Measurements from ENCODE around the gene ZNF662. TPM values are rescaled to one million over a fixed set of nuclear protein-coding genes. Genes with fewer than 3 reads are reported as not detected.

The ZNF662 gene
- polyA plus RNA-seq, 1 donor, result 23.4 TPM

DNA sequence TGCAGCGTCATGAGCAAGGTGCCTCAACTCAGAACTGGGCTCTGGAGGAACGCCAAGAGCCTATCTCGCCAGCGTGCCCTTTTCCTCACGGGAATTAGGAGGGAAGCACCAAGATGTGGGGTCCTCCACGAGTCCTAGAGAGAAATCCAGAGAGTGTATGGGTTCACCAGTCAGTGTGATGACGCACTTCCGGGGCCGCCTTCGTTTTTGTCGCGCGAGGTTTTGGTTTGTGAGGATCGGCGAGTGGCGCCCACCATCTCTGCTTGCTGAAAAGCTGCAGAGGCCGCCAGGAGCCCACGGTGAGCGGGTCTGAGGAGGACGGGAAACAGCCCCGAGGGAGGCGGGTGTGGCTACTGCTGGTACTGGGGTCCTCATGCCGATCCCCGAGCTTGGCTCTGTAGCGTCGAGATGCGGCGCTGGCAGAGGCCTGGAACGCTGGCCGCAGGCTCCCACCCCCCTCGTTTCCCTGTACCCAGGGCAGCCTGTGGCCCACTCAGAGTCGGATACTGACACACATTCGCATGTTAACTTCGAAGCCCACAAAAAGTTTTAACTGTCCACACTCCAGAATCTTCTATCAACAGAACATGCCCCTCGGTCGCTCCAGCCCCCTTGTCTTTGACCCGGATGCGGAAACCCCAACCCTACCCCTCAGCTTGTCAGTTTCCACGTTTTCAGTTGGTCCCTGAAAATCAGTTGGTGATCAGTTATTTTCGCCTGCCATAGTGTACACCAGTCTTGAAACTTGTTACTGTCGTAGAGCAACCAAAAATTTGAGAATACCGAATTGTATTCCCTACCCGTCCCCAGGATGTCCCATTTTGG is 30.4 kb downstream of the ZNF662 start:
- WGBS (ENCODE audit: insufficient coverage, low lambda C conversion rate), result 37% methylated on average over 6 of the region's 43 CpGs
- peaks cover 5% of the 10 kb centered on the region for H3K9me3 ChIP-seq (ENCODE audit: control insufficient read depth, low read depth, low read length)
- H3K27me3 ChIP-seq (ENCODE audit: control insufficient read depth, insufficient read depth, low read length), result no peaks in the 10 kb centered on the region
- peak; percentile 15 to 73 for DNase-seq
- no peak overlapping the region for H3K27ac ChIP-seq (ENCODE audit: low read length)
- peak overlapping the region; percentile 57 for H3K4me3 ChIP-seq (ENCODE audit: low read length)
- H3K4me1 ChIP-seq (ENCODE audit: control insufficient read depth, insufficient read depth, low read length), result no peaks in the 10 kb centered on the region
- H3K36me3 ChIP-seq (ENCODE audit: control insufficient read depth, insufficient read depth, low read length), result peaks cover 2% of the 10 kb centered on the region

DNA sequence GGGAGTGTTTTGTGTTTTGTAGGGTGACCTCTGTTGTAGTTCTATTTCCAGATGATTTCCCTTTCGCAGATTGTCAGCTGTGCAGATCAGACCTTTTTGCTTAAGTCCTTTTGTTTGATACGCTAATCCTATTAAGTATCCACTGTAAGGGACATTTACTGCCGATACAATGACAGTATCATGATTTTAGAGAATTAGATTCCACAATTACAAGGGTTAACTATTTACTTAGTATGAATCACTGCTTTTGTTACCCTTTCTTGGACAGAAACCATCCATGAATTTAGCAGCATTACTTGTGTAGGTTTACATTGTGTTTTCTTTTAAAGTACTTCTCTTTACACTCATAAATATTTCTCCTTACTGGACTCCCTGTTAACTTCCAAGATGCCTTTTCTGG is 31.4 kb downstream of the ZNF662 start:
- Histone ChIP-seq H3K36me3 (ENCODE audit: control insufficient read depth, insufficient read depth, low read length) (peaks cover 6% of the 10 kb centered on the region), H3K4me1 (ENCODE audit: control insufficient read depth, insufficient read depth, low read length) (no peaks in the 10 kb centered on the region), H3K4me3 (ENCODE audit: low read length) (no peak overlapping the region), H3K9me3 (ENCODE audit: control insufficient read depth, low read depth, low read length) (peaks cover 5% of the 10 kb centered on the region), H3K27ac (ENCODE audit: low read length) (no peak overlapping the region), H3K27me3 (ENCODE audit: control insufficient read depth, insufficient read depth, low read length) (no peaks in the 10 kb centered on the region)
- DNase-seq, result no peak
- WGBS (ENCODE audit: insufficient coverage, low lambda C conversion rate), result 100% methylated on average over 2 of the region's 3 CpGs

DNA sequence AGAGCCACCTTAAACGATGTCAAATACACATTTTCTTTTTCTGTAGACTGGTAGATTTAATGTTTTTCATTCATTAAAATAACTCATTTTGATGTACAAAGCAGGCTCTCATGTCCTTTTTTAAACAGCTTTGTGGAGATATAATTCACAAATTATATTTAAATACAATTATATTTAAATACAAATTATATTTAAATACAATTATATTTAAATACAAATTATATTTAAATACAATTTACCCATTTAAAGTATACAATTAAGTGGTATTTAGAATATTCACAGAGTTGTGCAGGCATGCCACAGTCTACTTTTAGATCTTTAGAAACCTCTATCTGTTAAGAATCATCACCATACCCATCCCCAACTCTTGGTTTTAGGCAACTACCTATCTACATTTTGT is 36.8 kb downstream of the ZNF662 start:
- H3K4me1 ChIP-seq (ENCODE audit: control insufficient read depth, insufficient read depth, low read length), result no peaks in the 10 kb centered on the region
- H3K27me3 ChIP-seq (ENCODE audit: control insufficient read depth, insufficient read depth, low read length), result no peaks in the 10 kb centered on the region
- WGBS (ENCODE audit: insufficient coverage, low lambda C conversion rate), result 100% methylated on average over 1 of the region's 1 CpG
- H3K27ac ChIP-seq (ENCODE audit: low read length), result no peak overlapping the region
- no peak overlapping the region for H3K4me3 ChIP-seq (ENCODE audit: low read length)
- no peaks in the 10 kb centered on the region for H3K9me3 ChIP-seq (ENCODE audit: control insufficient read depth, low read depth, low read length)
- DNase-seq, result no peak
- peaks cover 6% of the 10 kb centered on the region for H3K36me3 ChIP-seq (ENCODE audit: control insufficient read depth, insufficient read depth, low read length)

DNA sequence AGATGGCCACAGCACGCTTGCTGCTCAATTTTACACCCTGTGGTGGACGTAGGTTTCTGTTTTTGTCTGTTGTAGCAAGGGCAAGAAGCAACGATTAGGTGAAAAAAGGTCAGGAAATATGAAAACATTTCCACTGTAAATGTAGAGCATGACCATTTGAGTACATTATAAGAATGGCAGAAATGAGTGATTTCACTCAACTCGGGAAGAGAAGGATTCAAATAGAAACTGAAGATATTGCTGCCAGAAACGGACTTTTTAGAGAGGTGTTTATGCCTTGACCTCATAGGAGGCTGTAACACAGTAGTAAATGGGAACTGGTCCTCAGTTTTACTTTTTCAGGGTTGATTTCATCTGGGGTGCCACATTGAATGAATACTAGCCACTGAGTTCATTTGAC is 40.1 kb downstream of the ZNF662 start:
- Histone ChIP-seq H3K4me3 (ENCODE audit: low read length) (no peak overlapping the region), H3K4me1 (ENCODE audit: control insufficient read depth, insufficient read depth, low read length) (no peaks in the 10 kb centered on the region), H3K36me3 (ENCODE audit: control insufficient read depth, insufficient read depth, low read length) (peaks cover 6% of the 10 kb centered on the region), H3K27ac (ENCODE audit: low read length) (no peak overlapping the region), H3K27me3 (ENCODE audit: control insufficient read depth, insufficient read depth, low read length) (no peaks in the 10 kb centered on the region), H3K9me3 (ENCODE audit: control insufficient read depth, low read depth, low read length) (no peaks in the 10 kb centered on the region)
- DNase-seq, result no peak
- WGBS (ENCODE audit: insufficient coverage, low lambda C conversion rate), result 100% methylated on average over 1 of the region's 5 CpGs

DNA sequence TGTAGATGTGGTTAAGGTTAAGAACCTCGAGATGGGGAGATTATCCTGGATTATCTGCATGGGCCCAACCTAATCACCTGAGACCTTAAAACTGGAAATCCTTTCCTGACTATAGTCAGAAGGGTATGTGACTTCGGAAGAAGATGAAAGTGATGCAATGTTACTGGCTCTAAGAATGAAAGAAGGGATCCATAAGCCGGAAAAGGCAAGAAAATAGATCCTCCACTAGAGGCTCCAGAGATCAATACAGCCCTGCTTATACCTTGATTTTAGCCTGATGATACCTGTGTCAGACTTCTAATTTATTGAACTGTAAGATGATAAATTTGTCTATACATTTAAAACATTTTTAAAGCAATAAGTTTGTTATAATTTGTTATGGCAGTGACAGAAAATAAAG is 51.6 kb downstream of the ZNF662 start:
- H3K9me3 ChIP-seq (ENCODE audit: control insufficient read depth, low read depth, low read length), result no peaks in the 10 kb centered on the region
- DNase-seq, result no peak
- H3K36me3 ChIP-seq (ENCODE audit: control insufficient read depth, insufficient read depth, low read length), result no peaks in the 10 kb centered on the region
- no peak overlapping the region for H3K27ac ChIP-seq (ENCODE audit: low read length)
- H3K27me3 ChIP-seq (ENCODE audit: control insufficient read depth, insufficient read depth, low read length), result no peaks in the 10 kb centered on the region
- no peaks in the 10 kb centered on the region for H3K4me1 ChIP-seq (ENCODE audit: control insufficient read depth, insufficient read depth, low read length)
- no peak overlapping the region for H3K4me3 ChIP-seq (ENCODE audit: low read length)
- WGBS (ENCODE audit: insufficient coverage, low lambda C conversion rate), result 60% methylated on average over 1 of the region's 3 CpGs

DNA sequence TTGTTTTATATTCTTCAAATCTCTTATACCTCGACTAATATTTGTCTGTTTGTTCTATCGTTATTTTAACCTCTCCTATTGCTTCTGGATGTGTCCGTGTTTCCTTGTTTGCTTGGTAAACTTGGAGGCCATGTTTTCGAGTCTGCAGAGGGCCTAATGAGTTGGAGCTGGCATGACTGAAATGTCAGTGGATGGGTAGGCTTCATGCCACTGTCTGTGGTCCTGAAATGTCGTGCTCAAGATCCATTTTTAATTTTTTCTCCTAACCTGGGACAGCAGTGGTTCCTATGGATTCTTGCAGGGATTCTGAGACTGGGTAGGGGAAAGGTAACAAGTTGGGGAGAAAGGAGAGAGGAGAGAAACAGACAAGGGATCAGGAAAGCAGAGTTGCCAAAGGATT is 54.3 kb downstream of the ZNF662 start:
- H3K36me3 ChIP-seq (ENCODE audit: control insufficient read depth, insufficient read depth, low read length), result no peaks in the 10 kb centered on the region
- WGBS (ENCODE audit: insufficient coverage, low lambda C conversion rate), result 75% methylated on average over 2 of the region's 5 CpGs
- no peak for DNase-seq

DNA sequence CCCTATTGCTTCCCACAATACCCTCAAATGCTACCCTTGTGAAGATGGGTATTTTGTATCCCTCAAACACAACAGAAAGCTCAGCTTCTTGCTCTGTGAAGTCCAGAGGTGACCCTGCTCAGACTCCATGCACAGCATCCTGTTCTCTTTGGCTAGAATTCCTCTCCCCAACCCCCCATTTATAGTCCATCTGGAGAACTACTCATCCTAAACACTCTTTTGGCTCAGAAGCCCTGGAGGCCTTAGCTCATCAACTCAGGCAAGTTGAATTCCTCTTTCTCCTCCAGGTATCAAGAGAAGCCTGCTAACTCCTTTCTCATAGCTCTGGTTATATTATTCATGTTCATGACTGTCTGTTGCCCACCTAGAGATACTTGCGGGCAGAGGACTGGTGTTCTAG is 54.8 kb downstream of the ZNF662 start:
- Histone ChIP-seq H3K4me1 (ENCODE audit: control insufficient read depth, insufficient read depth, low read length) (no peaks in the 10 kb centered on the region), H3K27ac (ENCODE audit: low read length) (no peak overlapping the region), H3K36me3 (ENCODE audit: control insufficient read depth, insufficient read depth, low read length) (no peaks in the 10 kb centered on the region), H3K4me3 (ENCODE audit: low read length) (no peak overlapping the region), H3K27me3 (ENCODE audit: control insufficient read depth, insufficient read depth, low read length) (no peaks in the 10 kb centered on the region), H3K9me3 (ENCODE audit: control insufficient read depth, low read depth, low read length) (no peaks in the 10 kb centered on the region)
- DNase-seq, result no peak
- no CpG with 5 or more reads among the region's 1 CpG for WGBS (ENCODE audit: insufficient coverage, low lambda C conversion rate)

More for the DNA sequence above, 54.3 kb downstream of the ZNF662 start:
- no peak overlapping the region for H3K27ac ChIP-seq (ENCODE audit: low read length)
- H3K27me3 ChIP-seq (ENCODE audit: control insufficient read depth, insufficient read depth, low read length), result no peaks in the 10 kb centered on the region
- H3K9me3 ChIP-seq (ENCODE audit: control insufficient read depth, low read depth, low read length), result no peaks in the 10 kb centered on the region
- H3K4me1 ChIP-seq (ENCODE audit: control insufficient read depth, insufficient read depth, low read length), result no peaks in the 10 kb centered on the region
- H3K4me3 ChIP-seq (ENCODE audit: low read length), result no peak overlapping the region

DNA sequence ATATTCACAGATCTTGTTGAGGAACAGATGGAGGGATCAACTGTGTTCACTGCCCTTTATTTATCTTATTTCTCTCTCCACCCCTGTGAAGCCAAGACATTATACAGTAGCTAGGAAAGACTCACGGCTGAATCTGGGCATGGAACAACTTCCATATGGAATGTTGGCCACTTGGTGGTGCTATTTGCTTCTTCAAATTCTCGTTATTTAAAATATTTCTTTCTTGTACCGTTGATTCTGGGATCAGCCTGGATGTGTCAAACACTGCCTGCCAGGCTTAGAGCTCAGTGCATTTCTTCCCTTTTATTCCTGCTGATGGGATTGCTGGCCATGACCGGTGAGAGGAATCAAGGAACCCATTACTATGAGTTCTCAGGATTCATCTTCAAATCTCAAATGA is 55.7 kb downstream of the ZNF662 start:
- WGBS (ENCODE audit: insufficient coverage, low lambda C conversion rate), result no CpG with 5 or more reads among the region's 4 CpGs
- H3K27me3 ChIP-seq (ENCODE audit: control insufficient read depth, insufficient read depth, low read length), result no peaks in the 10 kb centered on the region

DNA sequence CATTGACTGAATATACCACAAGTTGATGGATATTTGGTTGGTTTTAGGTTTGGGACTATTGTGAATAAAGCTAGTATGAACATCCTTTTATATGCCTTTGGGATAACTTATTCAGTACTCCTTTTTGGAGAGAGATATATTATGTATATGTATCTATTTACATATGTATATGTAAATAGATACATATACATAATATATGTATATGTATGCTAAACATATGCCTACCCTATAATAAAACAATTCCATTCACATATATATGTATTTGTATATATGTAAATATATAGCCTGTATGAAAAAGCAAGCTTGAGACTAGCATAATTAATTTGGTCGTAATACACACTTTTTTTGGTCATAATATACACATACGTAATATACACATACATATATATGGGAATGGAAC is 57.3 kb downstream of the ZNF662 start:
- H3K4me3 ChIP-seq (ENCODE audit: low read length), result no peak overlapping the region
- DNase-seq, result no peak
- no peaks in the 10 kb centered on the region for H3K27me3 ChIP-seq (ENCODE audit: control insufficient read depth, insufficient read depth, low read length)
- H3K27ac ChIP-seq (ENCODE audit: low read length), result no peak overlapping the region
- H3K9me3 ChIP-seq (ENCODE audit: control insufficient read depth, low read depth, low read length), result no peaks in the 10 kb centered on the region
- no peaks in the 10 kb centered on the region for H3K36me3 ChIP-seq (ENCODE audit: control insufficient read depth, insufficient read depth, low read length)
- H3K4me1 ChIP-seq (ENCODE audit: control insufficient read depth, insufficient read depth, low read length), result no peaks in the 10 kb centered on the region
- WGBS (ENCODE audit: insufficient coverage, low lambda C conversion rate), result 75% methylated on average over 2 of the region's 2 CpGs

More for the DNA sequence above, 55.7 kb downstream of the ZNF662 start:
- Histone ChIP-seq H3K9me3 (ENCODE audit: control insufficient read depth, low read depth, low read length) (no peaks in the 10 kb centered on the region), H3K4me3 (ENCODE audit: low read length) (no peak overlapping the region), H3K36me3 (ENCODE audit: control insufficient read depth, insufficient read depth, low read length) (no peaks in the 10 kb centered on the region), H3K27ac (ENCODE audit: low read length) (no peak overlapping the region), H3K4me1 (ENCODE audit: control insufficient read depth, insufficient read depth, low read length) (no peaks in the 10 kb centered on the region)
- DNase-seq, result peak; percentile 32 to 46

DNA sequence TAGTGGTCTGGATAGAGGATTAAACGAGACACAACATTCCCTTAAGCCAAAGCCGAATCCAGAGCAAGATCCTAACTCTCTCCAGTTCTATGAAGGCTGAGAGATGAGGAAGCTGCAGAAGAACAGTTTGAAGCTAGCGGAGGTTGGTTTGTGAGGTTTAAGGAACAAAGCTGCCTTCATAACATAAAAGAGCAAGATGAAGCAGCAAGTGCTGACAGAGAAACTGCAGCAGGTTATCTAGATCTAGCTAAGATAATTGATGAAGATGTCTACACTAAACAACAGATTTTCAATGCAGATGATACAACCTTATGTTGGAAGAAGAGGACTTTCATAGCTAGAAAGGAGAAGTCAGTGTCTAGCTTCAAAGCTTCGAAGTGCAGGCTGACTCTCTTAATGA is 58.3 kb downstream of the ZNF662 start:
- H3K27ac ChIP-seq (ENCODE audit: low read length), result no peak overlapping the region
- no CpG with 5 or more reads among the region's 4 CpGs for WGBS (ENCODE audit: insufficient coverage, low lambda C conversion rate)
- no peaks in the 10 kb centered on the region for H3K9me3 ChIP-seq (ENCODE audit: control insufficient read depth, low read depth, low read length)
- H3K4me3 ChIP-seq (ENCODE audit: low read length), result no peak overlapping the region
- H3K36me3 ChIP-seq (ENCODE audit: control insufficient read depth, insufficient read depth, low read length), result no peaks in the 10 kb centered on the region
- H3K27me3 ChIP-seq (ENCODE audit: control insufficient read depth, insufficient read depth, low read length), result no peaks in the 10 kb centered on the region
- no peaks in the 10 kb centered on the region for H3K4me1 ChIP-seq (ENCODE audit: control insufficient read depth, insufficient read depth, low read length)
- no peak for DNase-seq
